ENCODE data around the gene TMCC1.
A peak's percentile ranks its signal among the peaks of the same experiment; 100 is the strongest.

The TMCC1 gene

DNA sequence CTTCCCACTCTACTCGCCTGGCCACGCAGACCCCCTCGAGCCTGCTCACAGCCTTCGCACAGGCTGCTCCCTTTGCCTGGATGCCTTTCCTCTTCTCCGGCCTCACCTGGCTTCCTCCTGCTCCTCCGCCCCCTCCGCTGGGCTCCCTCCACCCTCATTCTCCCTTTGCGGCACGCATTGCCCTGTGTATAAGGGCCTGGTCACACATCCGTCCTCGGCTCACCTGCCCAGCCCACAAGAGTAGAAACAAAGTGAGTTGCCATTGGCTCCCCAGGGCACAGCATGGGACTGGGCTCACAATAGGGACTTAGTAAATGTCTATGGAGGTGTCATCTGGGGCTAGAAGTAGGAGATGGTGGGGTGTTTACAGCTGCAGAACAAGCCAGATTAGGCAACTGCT lies 291.2 kb downstream of the TMCC1 start:
- Histone ChIP-seq H3K27ac (replicated peaks) (no peak overlapping the region), H3K4me3 (replicated peaks; ENCODE audit: insufficient read depth, low read length) (no peak overlapping the region), H3K27me3 (ENCODE audit: insufficient read depth, poor library complexity, severe bottlenecking) (peaks cover 2% of the 10 kb centered on the region)
- TF ChIP-seq POLR2AphosphoS5 (IDR thresholded peaks at IDR 0.05; ENCODE audit: low read depth) = no peak
- no peak for DNase-seq (ENCODE audit: low read depth in 1 of 2, low spot score in 1 of 2)

DNA sequence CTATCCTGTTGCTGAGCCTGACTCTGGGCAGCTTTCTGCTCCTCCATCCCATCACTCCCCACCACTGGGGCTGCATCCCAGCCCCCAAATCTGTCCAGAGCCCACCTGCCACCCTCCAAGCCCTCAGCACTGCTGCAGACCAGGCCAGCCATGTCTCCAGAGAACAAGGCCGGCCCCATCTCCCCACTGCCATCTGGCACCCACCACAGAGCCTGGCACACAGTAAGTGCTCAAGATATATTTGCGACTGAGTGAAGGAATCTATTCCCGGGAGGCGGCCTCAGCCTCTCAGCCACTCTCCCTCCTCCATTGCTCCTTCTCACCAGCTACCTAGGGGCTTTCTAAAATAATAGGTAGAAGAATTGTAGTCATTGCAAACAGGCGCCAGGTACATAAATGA lies 291.8 kb downstream of the TMCC1 start:
- TF ChIP-seq, protein P1, sequence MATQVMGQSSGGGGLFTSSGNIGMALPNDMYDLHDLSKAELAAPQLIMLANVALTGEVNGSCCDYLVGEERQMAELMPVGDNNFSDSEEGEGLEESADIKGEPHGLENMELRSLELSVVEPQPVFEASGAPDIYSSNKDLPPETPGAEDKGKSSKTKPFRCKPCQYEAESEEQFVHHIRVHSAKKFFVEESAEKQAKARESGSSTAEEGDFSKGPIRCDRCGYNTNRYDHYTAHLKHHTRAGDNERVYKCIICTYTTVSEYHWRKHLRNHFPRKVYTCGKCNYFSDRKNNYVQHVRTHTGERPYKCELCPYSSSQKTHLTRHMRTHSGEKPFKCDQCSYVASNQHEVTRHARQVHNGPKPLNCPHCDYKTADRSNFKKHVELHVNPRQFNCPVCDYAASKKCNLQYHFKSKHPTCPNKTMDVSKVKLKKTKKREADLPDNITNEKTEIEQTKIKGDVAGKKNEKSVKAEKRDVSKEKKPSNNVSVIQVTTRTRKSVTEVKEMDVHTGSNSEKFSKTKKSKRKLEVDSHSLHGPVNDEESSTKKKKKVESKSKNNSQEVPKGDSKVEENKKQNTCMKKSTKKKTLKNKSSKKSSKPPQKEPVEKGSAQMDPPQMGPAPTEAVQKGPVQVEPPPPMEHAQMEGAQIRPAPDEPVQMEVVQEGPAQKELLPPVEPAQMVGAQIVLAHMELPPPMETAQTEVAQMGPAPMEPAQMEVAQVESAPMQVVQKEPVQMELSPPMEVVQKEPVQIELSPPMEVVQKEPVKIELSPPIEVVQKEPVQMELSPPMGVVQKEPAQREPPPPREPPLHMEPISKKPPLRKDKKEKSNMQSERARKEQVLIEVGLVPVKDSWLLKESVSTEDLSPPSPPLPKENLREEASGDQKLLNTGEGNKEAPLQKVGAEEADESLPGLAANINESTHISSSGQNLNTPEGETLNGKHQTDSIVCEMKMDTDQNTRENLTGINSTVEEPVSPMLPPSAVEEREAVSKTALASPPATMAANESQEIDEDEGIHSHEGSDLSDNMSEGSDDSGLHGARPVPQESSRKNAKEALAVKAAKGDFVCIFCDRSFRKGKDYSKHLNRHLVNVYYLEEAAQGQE (IDR thresholded peaks at IDR 0.05; ENCODE audit: insufficient replicate concordance, low read depth) = no peak
- TF ChIP-seq POLR2AphosphoS5 (IDR thresholded peaks at IDR 0.05; ENCODE audit: low read depth) (no peak), SPI1 (IDR thresholded peaks at IDR 0.05; ENCODE audit: borderline replicate concordance, low read depth) (no peak), GABPA (IDR thresholded peaks at IDR 0.05; ENCODE audit: low read depth) (no peak)
- TF ChIP-seq, protein P2, sequence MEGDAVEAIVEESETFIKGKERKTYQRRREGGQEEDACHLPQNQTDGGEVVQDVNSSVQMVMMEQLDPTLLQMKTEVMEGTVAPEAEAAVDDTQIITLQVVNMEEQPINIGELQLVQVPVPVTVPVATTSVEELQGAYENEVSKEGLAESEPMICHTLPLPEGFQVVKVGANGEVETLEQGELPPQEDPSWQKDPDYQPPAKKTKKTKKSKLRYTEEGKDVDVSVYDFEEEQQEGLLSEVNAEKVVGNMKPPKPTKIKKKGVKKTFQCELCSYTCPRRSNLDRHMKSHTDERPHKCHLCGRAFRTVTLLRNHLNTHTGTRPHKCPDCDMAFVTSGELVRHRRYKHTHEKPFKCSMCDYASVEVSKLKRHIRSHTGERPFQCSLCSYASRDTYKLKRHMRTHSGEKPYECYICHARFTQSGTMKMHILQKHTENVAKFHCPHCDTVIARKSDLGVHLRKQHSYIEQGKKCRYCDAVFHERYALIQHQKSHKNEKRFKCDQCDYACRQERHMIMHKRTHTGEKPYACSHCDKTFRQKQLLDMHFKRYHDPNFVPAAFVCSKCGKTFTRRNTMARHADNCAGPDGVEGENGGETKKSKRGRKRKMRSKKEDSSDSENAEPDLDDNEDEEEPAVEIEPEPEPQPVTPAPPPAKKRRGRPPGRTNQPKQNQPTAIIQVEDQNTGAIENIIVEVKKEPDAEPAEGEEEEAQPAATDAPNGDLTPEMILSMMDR (IDR thresholded peaks at IDR 0.05; ENCODE audit: insufficient read depth, low read length) = no peak
- Histone ChIP-seq H3K27ac (replicated peaks) (no peak overlapping the region), H3K4me3 (replicated peaks; ENCODE audit: insufficient read depth, low read length) (no peak overlapping the region), H3K27me3 (ENCODE audit: insufficient read depth, poor library complexity, severe bottlenecking) (peaks cover 2% of the 10 kb centered on the region)
- DNase-seq (ENCODE audit: low read depth in 1 of 2, low spot score in 1 of 2) = no peak

DNA sequence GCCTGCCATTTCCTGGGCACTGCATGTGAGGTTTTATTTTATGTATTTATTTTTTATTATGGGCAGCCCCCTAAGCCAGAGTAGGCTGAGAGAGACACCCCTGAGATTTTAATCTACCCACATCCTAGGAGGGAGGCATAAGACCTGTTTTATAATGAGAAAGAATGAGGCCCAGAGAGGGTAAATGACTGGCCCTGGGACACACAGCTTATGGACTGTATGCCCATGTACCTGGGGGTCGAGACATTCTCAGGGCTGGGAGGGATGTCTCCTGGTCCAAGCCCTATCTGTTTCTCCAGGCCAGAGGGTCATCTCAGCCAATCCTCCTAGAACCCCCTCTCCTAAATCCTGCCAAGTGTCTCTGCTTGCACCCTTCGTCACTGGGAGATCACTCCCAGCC lies 293.2 kb downstream of the TMCC1 start:
- TF ChIP-seq GABPA (IDR thresholded peaks at IDR 0.05; ENCODE audit: low read depth) = no peak
- TF ChIP-seq, protein P2 (IDR thresholded peaks at IDR 0.05; ENCODE audit: insufficient read depth, low read length) = no peak
- no peak for TF ChIP-seq POLR2AphosphoS5 (IDR thresholded peaks at IDR 0.05; ENCODE audit: low read depth)
- TF ChIP-seq, protein P1 (IDR thresholded peaks at IDR 0.05; ENCODE audit: insufficient replicate concordance, low read depth) = no peak
- TF ChIP-seq SPI1 (IDR thresholded peaks at IDR 0.05; ENCODE audit: borderline replicate concordance, low read depth) = no peak
- H3K4me3 ChIP-seq (replicated peaks; ENCODE audit: insufficient read depth, low read length) = no peak overlapping the region
- DNase-seq (ENCODE audit: low read depth in 1 of 2, low spot score in 1 of 2) = no peak
- no peak overlapping the region; the same call in 1 of the 2 replicates for H3K27ac ChIP-seq (replicated peaks)
- H3K27me3 ChIP-seq (ENCODE audit: insufficient read depth, poor library complexity, severe bottlenecking) = no peaks in the 10 kb centered on the region

DNA sequence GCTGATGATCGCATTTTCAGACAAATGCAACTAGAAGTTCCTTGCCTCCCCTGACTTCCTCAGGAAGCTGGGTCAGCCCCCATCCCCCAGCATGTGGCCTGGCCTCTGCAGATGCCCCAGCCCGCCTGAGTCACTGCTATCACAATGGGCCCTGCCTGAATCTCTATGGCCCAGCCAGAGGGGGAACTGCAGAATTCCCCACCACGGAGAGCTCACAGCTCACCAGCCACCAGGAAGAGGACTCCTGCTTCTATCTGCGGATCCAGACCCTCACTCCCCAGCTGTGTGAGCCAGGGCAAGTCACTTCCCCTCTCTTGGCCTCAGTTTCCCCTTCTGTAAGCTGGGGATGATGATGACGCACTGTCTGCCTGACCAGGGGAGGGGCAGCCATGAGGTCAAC lies 293.9 kb downstream of the TMCC1 start:
- no peaks in the 10 kb centered on the region for H3K27me3 ChIP-seq (ENCODE audit: insufficient read depth, poor library complexity, severe bottlenecking)
- H3K4me3 ChIP-seq (replicated peaks; ENCODE audit: insufficient read depth, low read length) = no peak overlapping the region
- peak; percentile 80 to 91 for DNase-seq (ENCODE audit: low read depth in 1 of 2, low spot score in 1 of 2)
- TF ChIP-seq, protein P2 (IDR thresholded peaks at IDR 0.05; ENCODE audit: insufficient read depth, low read length) = no peak
- TF ChIP-seq GABPA (IDR thresholded peaks at IDR 0.05; ENCODE audit: low read depth) = no peak
- TF ChIP-seq POLR2AphosphoS5 (IDR thresholded peaks at IDR 0.05; ENCODE audit: low read depth) = peak; percentile 47; the same call in 1 of the 2 replicates
- TF ChIP-seq, protein P1 (IDR thresholded peaks at IDR 0.05; ENCODE audit: insufficient replicate concordance, low read depth) = peak; percentile 42
- TF ChIP-seq SPI1 (IDR thresholded peaks at IDR 0.05; ENCODE audit: borderline replicate concordance, low read depth) = peak; percentile 79
- H3K27ac ChIP-seq (replicated peaks) = peak overlapping the region; percentile 47
